ENCODE results near the gene LRBA. TPM values are rescaled to one million over a fixed set of nuclear protein-coding genes. Genes with fewer than 3 reads are reported as not detected.

LRBA gene
- total RNA-seq, 3 donors from 2014 or later: 52.0 to 68.5 (median 63.6) TPM

DNA sequence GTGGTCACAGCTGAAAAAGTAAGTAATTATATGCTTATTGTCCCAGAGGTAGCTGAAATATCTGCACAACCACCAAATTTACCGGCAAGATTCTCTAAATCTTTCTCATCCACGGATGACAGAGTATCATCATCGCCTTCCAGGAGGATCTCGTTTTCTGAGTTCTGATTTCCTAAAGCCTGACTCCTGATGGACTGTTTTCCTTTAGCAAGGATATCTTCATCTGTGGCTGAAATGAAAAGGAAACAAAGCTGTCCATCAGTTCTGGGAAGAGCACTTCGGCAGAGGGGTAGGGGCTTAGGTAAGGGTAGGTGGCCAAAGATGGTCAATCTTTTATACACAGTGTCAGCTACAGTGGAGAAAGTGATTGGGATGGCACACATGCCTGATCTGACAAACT, 424.5 kb downstream of the LRBA start:
- H3K4me1 Mint-ChIP-seq (ENCODE audit: low read depth): no peaks in the 10 kb centered on the region
- H3K27me3 Mint-ChIP-seq (ENCODE audit: low read depth): no peaks in the 10 kb centered on the region
- ATAC-seq (no peak), DNase-seq (no peak)
- peaks cover 25% of the 10 kb centered on the region for H3K36me3 Mint-ChIP-seq (ENCODE audit: insufficient read depth)
- H3K4me3 Mint-ChIP-seq: no peak overlapping the region
- no peaks in the 10 kb centered on the region for H3K9me3 Mint-ChIP-seq

DNA sequence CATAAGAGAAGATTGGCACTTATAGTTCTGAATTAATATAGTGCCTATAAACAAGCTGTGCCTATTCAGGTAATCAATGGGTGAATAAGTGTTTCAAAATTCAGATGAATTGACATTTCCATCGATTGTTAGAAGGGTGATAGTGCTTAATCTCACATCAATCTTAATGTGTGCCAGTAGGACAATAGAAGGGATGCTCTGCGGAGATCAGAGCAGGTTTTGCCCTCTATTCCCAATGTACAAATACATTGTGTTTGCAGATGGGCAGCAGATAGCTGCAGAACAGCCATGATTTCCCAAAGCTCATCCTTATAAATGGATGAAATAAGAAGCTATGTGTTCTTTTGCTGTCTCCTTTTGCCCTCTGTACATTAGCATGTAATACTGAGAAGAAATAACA, 425.9 kb downstream of the LRBA start:
- no peak overlapping the region for H3K4me3 Mint-ChIP-seq
- no peaks in the 10 kb centered on the region for H3K9me3 Mint-ChIP-seq
- no peaks in the 10 kb centered on the region for H3K4me1 Mint-ChIP-seq (ENCODE audit: low read depth)
- DNase-seq (no peak), ATAC-seq (no peak)
- H3K36me3 Mint-ChIP-seq (ENCODE audit: insufficient read depth): peaks cover 26% of the 10 kb centered on the region
- no peaks in the 10 kb centered on the region for H3K27me3 Mint-ChIP-seq (ENCODE audit: low read depth)

DNA sequence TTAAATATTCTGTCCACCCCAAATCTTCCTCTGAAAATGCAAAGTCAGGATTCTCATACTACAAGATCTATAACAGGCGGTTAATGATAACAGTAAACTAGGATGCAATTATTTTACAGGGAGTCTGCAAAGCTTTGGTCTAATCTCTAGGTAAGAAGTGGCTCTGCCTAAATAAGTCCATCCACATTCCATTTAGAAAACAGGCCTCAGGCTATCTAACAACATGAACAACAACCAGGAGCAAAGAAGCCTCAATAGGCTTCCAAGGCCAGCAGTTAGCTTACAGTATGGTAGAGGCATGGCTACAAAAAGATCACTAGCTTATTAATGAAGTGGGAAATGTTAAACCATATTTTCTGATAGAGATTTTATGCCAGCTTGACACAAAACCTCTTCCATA, 426.8 kb downstream of the LRBA start:
- ATAC-seq (no peak), DNase-seq (no peak)
- H3K4me3 Mint-ChIP-seq: no peak overlapping the region
- H3K9me3 Mint-ChIP-seq: no peaks in the 10 kb centered on the region
- no peaks in the 10 kb centered on the region for H3K27me3 Mint-ChIP-seq (ENCODE audit: low read depth)
- no peaks in the 10 kb centered on the region for H3K4me1 Mint-ChIP-seq (ENCODE audit: low read depth)
- H3K36me3 Mint-ChIP-seq (ENCODE audit: insufficient read depth): peaks cover 34% of the 10 kb centered on the region

DNA sequence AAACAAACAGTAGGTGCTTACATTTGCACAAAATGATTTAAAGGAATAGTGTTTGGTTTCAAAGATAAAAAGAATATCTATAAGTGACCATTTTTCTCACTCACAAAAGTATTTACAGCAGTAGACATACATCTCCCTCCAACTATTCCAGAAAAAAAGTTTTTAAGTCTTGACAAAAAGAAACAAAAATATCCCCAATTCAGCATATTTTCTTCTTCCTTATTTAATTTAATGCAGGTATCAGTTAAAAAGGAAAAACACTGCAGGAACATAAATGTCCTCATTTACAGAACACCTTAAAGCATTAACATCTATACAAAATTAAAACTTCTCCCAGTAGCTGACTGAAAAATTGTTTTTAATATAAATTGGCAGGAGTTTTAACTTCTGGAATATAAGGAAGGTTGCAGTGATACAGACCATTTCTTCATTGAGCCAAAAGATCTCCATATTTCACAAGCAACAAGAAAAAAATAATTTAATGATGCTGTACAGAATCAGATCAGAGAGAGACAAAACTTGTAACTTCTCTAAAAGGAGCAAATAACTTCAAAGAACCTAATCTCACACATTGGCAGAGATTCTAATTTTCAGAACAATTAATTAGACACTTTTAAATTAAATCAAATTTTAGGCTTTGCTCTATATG, 428.8 kb downstream of the LRBA start:
- H3K9me3 Mint-ChIP-seq: no peaks in the 10 kb centered on the region
- peaks cover 50% of the 10 kb centered on the region for H3K36me3 Mint-ChIP-seq (ENCODE audit: insufficient read depth)
- no peaks in the 10 kb centered on the region for H3K27me3 Mint-ChIP-seq (ENCODE audit: low read depth)
- no peak overlapping the region for H3K4me3 Mint-ChIP-seq
- DNase-seq (no peak), ATAC-seq (no peak)
- H3K4me1 Mint-ChIP-seq (ENCODE audit: low read depth): no peaks in the 10 kb centered on the region

DNA sequence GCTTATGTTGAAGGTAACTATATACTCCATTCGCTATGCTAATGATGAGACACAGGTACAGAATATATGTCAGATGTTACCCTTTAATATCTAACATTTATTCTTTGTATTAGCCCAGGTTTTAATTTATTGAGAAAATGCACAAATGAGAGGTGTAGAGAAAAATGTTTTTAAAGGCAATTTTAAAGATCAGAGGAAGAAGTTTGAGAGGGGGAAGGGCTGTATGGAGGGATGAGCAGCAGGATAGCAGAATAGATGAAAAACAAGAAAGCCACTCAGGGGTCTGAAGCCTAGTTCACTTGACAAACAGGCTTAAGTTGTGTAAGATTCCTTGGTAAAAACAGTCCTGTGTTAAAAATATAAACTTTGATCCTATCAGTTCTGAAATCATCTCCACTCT, 429.5 kb downstream of the LRBA start:
- H3K27me3 Mint-ChIP-seq (ENCODE audit: low read depth): no peaks in the 10 kb centered on the region
- peaks cover 49% of the 10 kb centered on the region for H3K36me3 Mint-ChIP-seq (ENCODE audit: insufficient read depth)
- ATAC-seq (no peak), DNase-seq (no peak)
- H3K4me3 Mint-ChIP-seq: no peak overlapping the region
- no peaks in the 10 kb centered on the region for H3K9me3 Mint-ChIP-seq
- no peaks in the 10 kb centered on the region for H3K4me1 Mint-ChIP-seq (ENCODE audit: low read depth)

DNA sequence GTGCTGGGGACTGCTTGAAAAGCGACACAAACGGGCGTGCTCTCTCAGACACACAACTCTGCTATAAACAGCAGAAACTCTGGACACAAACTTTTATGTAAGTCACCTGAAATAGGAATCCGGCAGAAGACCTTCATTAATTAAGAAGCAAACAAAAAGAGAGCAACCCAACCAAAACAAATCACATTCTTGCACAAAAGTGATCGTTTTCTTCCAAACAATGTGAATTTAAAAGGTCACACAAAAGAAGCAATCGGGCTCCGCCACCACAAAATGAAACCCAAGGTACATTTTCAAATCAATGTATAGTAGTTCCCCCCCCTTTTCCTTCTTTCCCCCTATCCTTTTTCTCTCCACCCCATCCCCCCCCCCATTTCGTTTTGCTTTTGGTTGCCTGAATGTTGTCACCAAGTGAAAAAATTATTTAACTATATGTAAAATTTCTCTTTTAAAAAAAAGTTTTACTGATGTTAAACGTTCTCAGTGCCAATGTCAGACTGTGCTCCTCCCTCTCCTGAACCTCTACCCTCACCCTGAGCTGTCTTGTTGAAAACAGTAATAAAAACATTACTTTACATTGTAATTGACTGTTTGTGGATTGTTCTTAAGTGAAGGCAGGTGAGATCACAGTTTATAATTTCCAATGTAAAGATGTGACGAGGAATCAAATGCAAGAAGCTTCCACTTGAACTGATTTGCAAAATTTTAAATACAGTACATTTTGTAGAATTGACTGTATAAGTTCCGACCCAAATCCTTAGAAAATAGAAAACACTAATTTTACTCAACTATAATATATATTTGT, 430.8 kb downstream of the LRBA start:
- Mint-ChIP-seq H3K36me3 (ENCODE audit: insufficient read depth) (peaks cover 48% of the 10 kb centered on the region), H3K4me3 (no peak overlapping the region), H3K9me3 (no peaks in the 10 kb centered on the region), H3K27me3 (ENCODE audit: low read depth) (no peaks in the 10 kb centered on the region), H3K4me1 (ENCODE audit: low read depth) (no peaks in the 10 kb centered on the region)
- DNase-seq: no peak
- no peak for ATAC-seq

DNA sequence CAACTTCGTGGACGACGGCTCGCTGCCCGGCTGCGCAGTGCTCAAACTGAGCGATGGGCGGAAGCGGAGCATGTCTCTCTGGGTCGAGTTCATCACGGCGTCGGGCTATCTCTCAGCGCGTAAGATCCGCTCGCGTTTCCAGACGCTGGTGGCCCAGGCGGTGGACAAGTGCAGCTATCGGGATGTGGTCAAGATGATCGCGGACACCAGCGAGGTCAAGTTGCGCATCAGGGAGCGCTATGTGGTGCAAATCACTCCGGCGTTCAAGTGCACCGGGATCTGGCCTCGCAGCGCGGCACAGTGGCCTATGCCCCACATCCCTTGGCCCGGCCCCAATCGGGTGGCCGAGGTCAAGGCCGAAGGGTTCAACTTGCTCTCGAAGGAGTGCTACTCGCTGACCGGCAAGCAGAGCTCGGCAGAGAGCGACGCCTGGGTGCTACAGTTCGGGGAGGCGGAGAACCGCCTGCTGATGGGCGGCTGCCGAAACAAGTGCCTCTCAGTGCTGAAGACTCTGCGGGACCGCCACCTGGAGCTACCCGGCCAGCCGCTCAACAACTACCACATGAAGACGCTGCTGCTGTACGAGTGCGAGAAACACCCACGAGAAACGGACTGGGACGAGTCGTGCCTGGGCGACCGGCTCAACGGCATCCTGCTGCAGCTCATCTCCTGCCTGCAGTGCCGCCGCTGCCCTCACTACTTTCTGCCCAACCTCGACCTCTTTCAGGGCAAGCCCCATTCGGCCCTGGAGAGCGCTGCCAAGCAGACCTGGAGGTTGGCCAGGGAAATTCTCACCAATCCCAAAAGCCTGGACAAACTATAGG, 431.6 kb downstream of the LRBA start:
- Mint-ChIP-seq H3K27me3 (ENCODE audit: low read depth) (no peaks in the 10 kb centered on the region), H3K4me3 (no peak overlapping the region), H3K36me3 (ENCODE audit: insufficient read depth) (peaks cover 45% of the 10 kb centered on the region), H3K4me1 (ENCODE audit: low read depth) (peaks cover 2% of the 10 kb centered on the region), H3K9me3 (no peaks in the 10 kb centered on the region)
- ATAC-seq (no peak), DNase-seq (no peak)

DNA sequence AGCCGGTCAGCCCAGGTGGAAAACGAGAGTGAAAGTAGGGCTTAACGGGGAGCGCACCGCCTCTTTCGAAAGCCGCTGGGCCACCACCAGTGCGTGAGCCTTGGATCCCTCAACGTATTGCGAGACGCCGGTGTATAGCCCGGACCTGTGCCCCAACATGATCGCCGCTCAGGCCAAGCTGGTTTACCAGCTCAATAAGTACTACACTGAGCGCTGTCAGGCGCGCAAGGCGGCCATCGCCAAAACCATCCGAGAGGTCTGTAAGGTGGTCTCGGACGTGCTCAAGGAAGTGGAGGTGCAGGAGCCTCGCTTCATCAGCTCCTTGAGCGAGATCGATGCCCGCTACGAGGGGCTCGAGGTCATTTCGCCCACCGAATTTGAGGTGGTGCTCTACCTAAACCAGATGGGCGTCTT, 432.2 kb downstream of the LRBA start:
- Mint-ChIP-seq H3K9me3 (no peaks in the 10 kb centered on the region), H3K27me3 (ENCODE audit: low read depth) (no peaks in the 10 kb centered on the region), H3K4me1 (ENCODE audit: low read depth) (peaks cover 2% of the 10 kb centered on the region), H3K4me3 (no peak overlapping the region), H3K36me3 (ENCODE audit: insufficient read depth) (peaks cover 42% of the 10 kb centered on the region)
- no peak for ATAC-seq
- DNase-seq: no peak

DNA sequence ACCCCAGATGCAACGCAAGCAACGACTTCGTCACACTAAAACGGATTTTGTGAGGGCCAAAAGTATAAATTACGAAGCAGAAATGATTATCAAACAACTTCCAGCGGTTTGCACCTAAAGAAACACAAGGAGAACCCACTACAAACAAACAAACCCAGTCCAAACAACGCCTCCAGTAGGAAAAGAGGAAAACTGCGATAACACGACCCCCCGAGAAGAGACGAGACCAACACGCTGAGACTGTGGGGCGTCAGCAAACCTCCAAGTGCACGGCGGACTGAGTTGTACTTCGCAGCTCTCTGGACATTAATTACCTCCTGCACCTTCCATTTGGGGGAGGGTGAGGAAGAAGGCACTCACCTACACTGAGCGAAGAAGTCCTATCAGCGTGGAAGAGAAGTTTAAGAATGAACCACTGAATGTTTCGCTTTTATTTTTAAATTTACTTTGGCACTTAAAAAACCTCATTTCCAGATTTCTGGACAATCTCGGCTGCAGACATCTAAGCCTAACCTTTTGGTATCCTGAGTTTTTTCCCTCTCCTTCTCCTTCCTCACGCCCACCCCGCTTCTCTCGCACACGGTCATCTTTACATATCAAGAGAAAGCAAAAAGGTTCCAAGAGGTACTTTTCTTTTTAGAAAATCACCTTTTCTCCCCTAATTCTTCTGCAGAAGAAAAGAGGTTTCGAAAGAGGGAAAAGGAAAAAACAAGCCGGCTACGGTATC, 432.8 kb downstream of the LRBA start, which contains the start of gene MAB21L2:
Gene MAB21L2, plus strand, starts transcription at position 6 of the 727 bp plus-strand sequence. CDS start 879 bp downstream, outside the sequence.
- Mint-ChIP-seq H3K36me3 (ENCODE audit: insufficient read depth) (peaks cover 42% of the 10 kb centered on the region), H3K27me3 (ENCODE audit: low read depth) (no peaks in the 10 kb centered on the region), H3K4me3 (no peak within 1 kb of the TSS), H3K9me3 (no peaks in the 10 kb centered on the region), H3K4me1 (ENCODE audit: low read depth) (peaks cover 2% of the 10 kb centered on the region)
- no peak for DNase-seq
- ATAC-seq: no peak

DNA sequence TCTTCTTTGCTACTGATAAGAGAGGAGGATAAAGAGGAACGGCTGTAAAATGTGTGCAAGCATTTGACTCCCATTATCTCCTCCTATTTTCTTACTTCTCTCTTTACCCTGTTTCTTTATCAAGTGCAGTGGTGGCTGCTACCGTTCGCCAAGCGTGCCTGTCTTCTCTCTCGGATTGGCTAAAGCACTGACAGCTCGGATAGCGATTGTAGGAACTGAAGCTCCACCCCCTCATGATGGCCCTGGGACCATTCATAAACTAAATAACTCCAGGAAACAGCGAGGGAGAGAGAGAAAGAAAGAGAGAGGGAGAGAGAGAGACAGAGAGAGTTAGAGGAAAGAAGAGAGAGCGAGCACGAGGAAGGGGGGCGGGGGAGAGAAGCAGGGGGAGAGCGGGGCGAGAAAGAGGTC, 433.4 kb downstream of the LRBA start:
- H3K27me3 Mint-ChIP-seq (ENCODE audit: low read depth): no peaks in the 10 kb centered on the region
- no peak for ATAC-seq

DNA sequence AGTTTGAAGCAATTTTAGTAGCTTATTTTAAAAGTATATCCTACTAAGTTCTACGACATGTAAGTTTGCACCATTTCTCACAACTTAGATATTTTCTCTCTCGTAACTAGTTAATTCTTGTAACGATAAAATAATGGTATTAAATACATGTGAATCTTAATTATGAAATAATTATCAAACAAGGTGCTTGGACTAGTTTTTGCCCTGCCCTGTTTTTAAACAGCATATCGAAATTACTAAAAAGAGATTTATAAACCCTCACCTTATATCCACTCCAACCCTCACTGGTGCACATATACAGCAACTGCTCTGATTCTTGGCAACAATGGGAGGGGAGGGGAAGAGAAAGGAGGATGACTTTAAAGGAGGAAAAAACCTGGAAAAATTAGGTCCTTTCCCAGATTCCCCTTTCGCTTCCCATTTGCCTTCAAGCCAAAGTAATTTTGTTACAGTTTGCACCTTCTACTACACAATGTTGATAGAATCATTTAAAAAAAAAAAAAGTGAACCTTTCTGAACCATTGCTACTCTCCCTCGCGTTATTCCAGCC, 434.0 kb downstream of the LRBA start:
- H3K4me3 Mint-ChIP-seq: no peak overlapping the region
- no peaks in the 10 kb centered on the region for H3K9me3 Mint-ChIP-seq
- peaks cover 40% of the 10 kb centered on the region for H3K36me3 Mint-ChIP-seq (ENCODE audit: insufficient read depth)
- DNase-seq (no peak), ATAC-seq (no peak)
- H3K27me3 Mint-ChIP-seq (ENCODE audit: low read depth): no peaks in the 10 kb centered on the region
- H3K4me1 Mint-ChIP-seq (ENCODE audit: low read depth): peaks cover 2% of the 10 kb centered on the region

More for the DNA sequence above, 433.4 kb downstream of the LRBA start:
- peaks cover 2% of the 10 kb centered on the region for H3K4me1 Mint-ChIP-seq (ENCODE audit: low read depth)
- no peak overlapping the region for H3K4me3 Mint-ChIP-seq
- peaks cover 42% of the 10 kb centered on the region for H3K36me3 Mint-ChIP-seq (ENCODE audit: insufficient read depth)
- no peaks in the 10 kb centered on the region for H3K9me3 Mint-ChIP-seq
- no peak for DNase-seq

DNA sequence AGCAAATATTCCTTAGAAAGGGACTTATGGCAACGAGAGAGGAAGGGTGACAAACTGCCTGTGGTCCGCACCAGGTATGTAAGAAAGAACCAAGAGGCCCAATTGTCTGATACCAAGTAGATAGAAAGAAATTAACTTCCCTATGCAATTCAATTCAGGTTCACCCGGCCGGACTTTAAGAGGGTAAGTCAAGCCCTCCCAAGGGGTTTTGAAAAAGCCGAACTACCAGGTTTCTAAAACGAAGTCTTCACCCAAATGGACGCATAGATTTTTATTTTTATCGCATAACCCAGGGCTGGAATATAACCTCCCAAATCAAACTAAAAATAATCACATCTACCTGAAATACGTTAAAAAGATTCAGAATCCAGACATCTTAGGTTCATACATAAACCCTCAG, 434.8 kb downstream of the LRBA start:
- no peaks in the 10 kb centered on the region for H3K27me3 Mint-ChIP-seq (ENCODE audit: low read depth)
- no peak for DNase-seq
- peaks cover 40% of the 10 kb centered on the region for H3K36me3 Mint-ChIP-seq (ENCODE audit: insufficient read depth)
- H3K4me3 Mint-ChIP-seq: no peak overlapping the region
- H3K4me1 Mint-ChIP-seq (ENCODE audit: low read depth): peaks cover 2% of the 10 kb centered on the region
- ATAC-seq: no peak
- H3K9me3 Mint-ChIP-seq: no peaks in the 10 kb centered on the region

DNA sequence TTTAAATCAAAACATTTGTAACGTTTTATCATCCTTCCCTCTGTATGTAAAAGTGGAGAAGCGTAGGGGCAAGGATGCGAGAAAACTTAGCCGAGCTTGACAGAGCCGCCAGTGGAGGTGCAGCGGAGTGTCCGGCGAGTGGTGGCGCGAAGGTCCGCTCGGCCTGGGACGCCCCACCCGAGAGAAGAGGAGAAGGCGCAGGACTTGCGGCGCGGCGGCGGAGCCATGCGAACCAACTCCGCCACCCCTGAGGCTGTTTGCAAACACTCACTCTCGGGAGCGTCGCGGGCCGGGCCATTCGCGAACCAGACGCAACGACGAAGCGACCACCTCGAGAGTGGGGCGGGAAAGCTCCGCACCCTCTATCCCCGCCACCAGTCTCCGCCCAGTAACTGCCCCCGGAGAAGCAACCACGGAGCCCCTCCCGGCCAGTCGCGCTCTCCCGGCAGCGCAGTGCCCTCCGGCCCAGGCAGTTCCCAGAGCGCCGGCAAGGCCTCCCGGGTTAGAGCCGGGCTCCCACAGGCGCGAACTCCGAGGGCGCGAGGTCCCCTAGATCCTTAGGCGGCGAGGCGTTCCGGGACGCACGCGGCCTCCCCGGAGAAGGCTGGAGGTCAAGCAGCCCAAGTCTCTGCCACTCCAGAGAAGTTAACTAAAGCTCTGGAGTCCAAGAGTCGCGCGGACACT, 435.4 kb downstream of the LRBA start:
- no peak for DNase-seq
- Mint-ChIP-seq H3K4me1 (ENCODE audit: low read depth) (peaks cover 4% of the 10 kb centered on the region), H3K36me3 (ENCODE audit: insufficient read depth) (peaks cover 40% of the 10 kb centered on the region), H3K4me3 (no peak overlapping the region), H3K27me3 (ENCODE audit: low read depth) (no peaks in the 10 kb centered on the region), H3K9me3 (no peaks in the 10 kb centered on the region)
- ATAC-seq: no peak

All from activated T-cell treated with anti-CD3 and anti-CD28 coated beads, Interleukin-2, amount 50 U/mL, for 4 hours (primary cell).